Mesenchymal stem cell (in vitro differentiated cells and primary cell): ENCODE measurements around the gene DDX49. TPM values are rescaled to one million over a fixed set of nuclear protein-coding genes. Genes with fewer than 3 reads are reported as not detected.

Experiments used
- DNase-seq: peaks from one replicate; pipeline ENCODE4 v3.0.0-alpha.2; 2013
- H2AFZ ChIP-seq: one replicate; pipeline ENCODE4 v1.6.1; 2013; ENCODE audit warnings: low read depth, mild to moderate bottlenecking, control low read depth, inconsistent platforms, low read length, moderate library complexity
- H2AK5ac ChIP-seq: 2 replicates; pipeline ENCODE4 v1.6.1; 2013; ENCODE audit warnings: low read length, moderate library complexity, mild to moderate bottlenecking, inconsistent platforms; ENCODE audit not compliant: severe bottlenecking
- H2BK120ac ChIP-seq: one replicate; pipeline ENCODE4 v1.6.1; 2013; ENCODE audit warnings: low read depth, mild to moderate bottlenecking, inconsistent platforms, low read length, moderate library complexity
- H2BK12ac ChIP-seq, 2 experiments: one replicate each; pipeline ENCODE4 v1.6.1; 2013; ENCODE audit warnings: inconsistent platforms in 2 of 2, low read length in 2 of 2, mild to moderate bottlenecking in 2 of 2, moderate library complexity in 2 of 2, control low read depth in 1 of 2
- H2BK15ac ChIP-seq: one replicate; pipeline ENCODE4 v1.6.1; 2013; ENCODE audit warnings: mild to moderate bottlenecking, low read depth, inconsistent platforms; ENCODE audit not compliant: poor library complexity, severe bottlenecking
- H2BK5ac ChIP-seq: 2 replicates; pipeline ENCODE4 v1.6.1; 2013; ENCODE audit warnings: low read depth, mild to moderate bottlenecking, low read length, control low read depth, inconsistent platforms; ENCODE audit not compliant: poor library complexity, severe bottlenecking
- H3K14ac ChIP-seq, 2 experiments: one replicate each; pipeline ENCODE4 v1.6.1; 2013; ENCODE audit warnings: inconsistent platforms in 2 of 2, low read length in 2 of 2, control low read depth in 1 of 2, mild to moderate bottlenecking in 1 of 2, moderate library complexity in 1 of 2
- H3K18ac ChIP-seq, 2 experiments: one replicate each; pipeline ENCODE4 v1.6.1; 2013; ENCODE audit warnings: inconsistent platforms in 2 of 2, low read length in 2 of 2, control low read depth in 1 of 2, low read depth in 1 of 2, mild to moderate bottlenecking in 1 of 2
- H3K23ac ChIP-seq, 2 experiments: one replicate each; pipeline ENCODE4 v1.6.1; 2013; ENCODE audit warnings: inconsistent platforms in 2 of 2, low read length in 2 of 2, mild to moderate bottlenecking in 2 of 2, moderate library complexity in 2 of 2, control low read depth in 1 of 2
- H3K27ac ChIP-seq: 2 replicates; pipeline ENCODE4 v1.5.1; 2013; ENCODE audit warnings: mild to moderate bottlenecking, moderate library complexity, low read length, control low read depth, inconsistent platforms; ENCODE audit not compliant: poor library complexity, severe bottlenecking
- H3K27me3 ChIP-seq, 2 experiments: 2 replicates each; pipeline versions ENCODE4 v1.6.1 to v1.7.0; 2013; ENCODE audit warnings: low read length in 2 of 2, mild to moderate bottlenecking in 2 of 2, moderate library complexity in 2 of 2, control low read depth in 1 of 2, inconsistent platforms in 1 of 2; ENCODE audit not compliant: control insufficient read depth in 1 of 2, insufficient read depth in 1 of 2
- H3K36me3 ChIP-seq, 2 experiments: 2 replicates each; pipeline versions ENCODE4 v1.6.1 to v1.7.0; 2013; ENCODE audit warnings: low read length in 2 of 2, control low read depth in 1 of 2, inconsistent platforms in 1 of 2, low read depth in 1 of 2, mild to moderate bottlenecking in 1 of 2; ENCODE audit not compliant: insufficient read depth in 2 of 2, control insufficient read depth in 1 of 2
- H3K4ac ChIP-seq, 2 experiments: one replicate each; pipeline ENCODE4 v1.6.1; 2013; ENCODE audit warnings: inconsistent platforms in 2 of 2, low read length in 2 of 2, mild to moderate bottlenecking in 2 of 2, moderate library complexity in 2 of 2, control low read depth in 1 of 2, low read depth in 1 of 2
- H3K4me1 ChIP-seq: 2 replicates; pipeline ENCODE4 v1.6.1; 2013; ENCODE audit warnings: low read depth, low read length, control low read depth; ENCODE audit not compliant: control insufficient read depth, insufficient read depth
- H3K4me2 ChIP-seq: 2 replicates; pipeline ENCODE4 v1.6.1; 2013; ENCODE audit warnings: low read length, mild to moderate bottlenecking, inconsistent platforms; ENCODE audit not compliant: poor library complexity, severe bottlenecking
- H3K4me3 ChIP-seq, 2 experiments: 2 replicates each; pipeline versions ENCODE4 v1.5.1 to v1.7.0; 2013; ENCODE audit warnings: low read length in 2 of 2, mild to moderate bottlenecking in 2 of 2, control low read depth in 1 of 2, low read depth in 1 of 2; ENCODE audit not compliant: insufficient read depth in 1 of 2
- H3K79me1 ChIP-seq: replicated peaks from 2 replicates; pipeline ENCODE4 v1.6.1; 2013; ENCODE audit warnings: mild to moderate bottlenecking, control low read depth, low read length, inconsistent platforms; ENCODE audit not compliant: poor library complexity, severe bottlenecking
- H3K9ac ChIP-seq: 2 replicates; pipeline ENCODE4 v1.7.0; 2013; ENCODE audit warnings: mild to moderate bottlenecking, low read length, moderate library complexity
- H3K9me3 ChIP-seq: 2 replicates; pipeline ENCODE4 v1.7.0; 2013; ENCODE audit warnings: mild to moderate bottlenecking, low read length; ENCODE audit not compliant: control insufficient read depth
- H4K8ac ChIP-seq: one replicate; pipeline ENCODE4 v1.6.1; 2013; ENCODE audit warnings: inconsistent platforms, mild to moderate bottlenecking, low read length, moderate library complexity
- H4K91ac ChIP-seq: one replicate; pipeline ENCODE4 v1.6.1; 2013; ENCODE audit warnings: mild to moderate bottlenecking, low read length, inconsistent platforms
- WGBS: methylation state at CpG from one replicate; pipeline ENCODE4 v1.1.7; 2013; ENCODE audit warnings: mixed read lengths; 5-methylcytosine and 5-hydroxymethylcytosine counted together
- polyA plus RNA-seq, 2 experiments: library from polyadenylated mRNA; stranded (reverse); fragments of 200-250 nt; gene quantifications; one replicate each; pipeline ENCODE4 v1.2.3, GENCODE V29; 2013

DDX49 gene
- 19.4 TPM for polyA plus RNA-seq (2013, experiment 1 of 2)
- 18.6 TPM for polyA plus RNA-seq (2013, experiment 2 of 2)

GRCh38 chr19:18919086-18919899 lies at the start of gene DDX49, which contains the start of gene COPE:
Gene DDX49, plus strand, starts transcription at chr19:18919715. Its CDS starts 27 bp downstream, at chr19:18919742.
Gene COPE, minus strand, starts transcription at chr19:18919387. Its CDS starts 39 bp downstream, at chr19:18919348.
- Histone ChIP-seq H2BK12ac (no peak within 1 kb of the TSS), H3K23ac (peak within 1 kb of the TSS in 1 of 2 experiments; percentile 66), H3K9ac (peak within 1 kb of the TSS; percentile 99), H3K36me3 (peaks cover 41 to 43% of the 10 kb centered on the region in 2 experiments), H3K4me3 (peak within 1 kb of the TSS; percentile 96), H4K8ac (peak within 1 kb of the TSS; percentile 95), H3K14ac (peak within 1 kb of the TSS in 1 of 2 experiments; percentile 91), H2BK120ac (peak within 1 kb of the TSS; percentile 37), H3K9me3 (no peaks in the 10 kb centered on the region), H2BK5ac (peak within 1 kb of the TSS; percentile 97), H3K27me3 (no peaks in the 10 kb centered on the region), H4K91ac (peak within 1 kb of the TSS; percentile 96), H3K18ac (peak within 1 kb of the TSS; percentile 95 to 96), H3K79me1 (peaks cover 30% of the 10 kb centered on the region), H2BK15ac (no peak within 1 kb of the TSS), H3K4me1 (peaks cover 21% of the 10 kb centered on the region), H3K4ac (peak within 1 kb of the TSS; percentile 90 to 92), H2AFZ (peak within 1 kb of the TSS; percentile 48), H3K4me2 (peak within 1 kb of the TSS; percentile 84), H3K27ac (peak within 1 kb of the TSS; percentile 89), H2AK5ac (peak within 1 kb of the TSS; percentile 21)
- under 1% methylated on average over 70 of the region's 72 CpGs for WGBS
- DNase-seq = peak; percentile 100

GRCh38 chr19:18869781-18870530 lies 49.6 kb upstream of the DDX49 start:
- no peaks in the 10 kb centered on the region for H3K4me1 ChIP-seq
- no peak overlapping the region for H3K4me3 ChIP-seq
- no peak for DNase-seq
- H2BK120ac ChIP-seq = no peak overlapping the region
- WGBS = 70% methylated on average over 54 of the region's 62 CpGs
- no peak overlapping the region for H2BK12ac ChIP-seq
- no peak overlapping the region for H3K27ac ChIP-seq
- H3K23ac ChIP-seq = no peak overlapping the region
- peaks cover 45 to 67% of the 10 kb centered on the region in 2 experiments for H3K36me3 ChIP-seq
- no peaks in the 10 kb centered on the region for H3K27me3 ChIP-seq
- H2BK15ac ChIP-seq = no peak overlapping the region
- no peak overlapping the region for H3K4me2 ChIP-seq
- no peak overlapping the region for H3K4ac ChIP-seq
- no peak overlapping the region for H3K14ac ChIP-seq
- H3K9ac ChIP-seq = no peak overlapping the region
- H2AK5ac ChIP-seq = no peak overlapping the region
- H2BK5ac ChIP-seq = no peak overlapping the region
- H4K91ac ChIP-seq = no peak overlapping the region
- H3K79me1 ChIP-seq = peaks cover 25% of the 10 kb centered on the region
- no peak overlapping the region for H3K18ac ChIP-seq
- no peak overlapping the region for H4K8ac ChIP-seq
- H3K9me3 ChIP-seq = no peaks in the 10 kb centered on the region
- H2AFZ ChIP-seq = no peak overlapping the region

GRCh38 chr19:18870531-18871172 lies 48.9 kb upstream of the DDX49 start:
- Histone ChIP-seq H2AK5ac (no peak overlapping the region), H4K8ac (no peak overlapping the region), H2AFZ (no peak overlapping the region), H3K4me3 (no peak overlapping the region), H3K4me2 (no peak overlapping the region), H3K4ac (no peak overlapping the region), H2BK5ac (no peak overlapping the region), H3K23ac (no peak overlapping the region), H2BK12ac (no peak overlapping the region), H2BK120ac (no peak overlapping the region), H4K91ac (no peak overlapping the region), H3K18ac (no peak overlapping the region), H3K9me3 (no peaks in the 10 kb centered on the region), H3K27ac (no peak overlapping the region), H3K79me1 (peaks cover 23% of the 10 kb centered on the region), H3K27me3 (no peaks in the 10 kb centered on the region), H2BK15ac (no peak overlapping the region), H3K9ac (no peak overlapping the region), H3K36me3 (peaks cover 38 to 60% of the 10 kb centered on the region in 2 experiments), H3K14ac (no peak overlapping the region), H3K4me1 (no peaks in the 10 kb centered on the region)
- no peak for DNase-seq
- WGBS = 63% methylated on average over 21 of the region's 25 CpGs
